GM12878 (cell line): ENCODE results near the gene TRPC1. TPM values are rescaled to one million over a fixed set of nuclear protein-coding genes. Genes with fewer than 3 reads are reported as not detected.

ENCODE experiments used
- ATAC-seq: fragments of 200-7000 bp; cut with Tn5 transposase; 3 replicates; pipeline ENCODE4 v1.9.1; 2020; ENCODE audit warnings: mild to moderate bottlenecking, moderate library complexity
- BruUV-seq: library from RNA; stranded (reverse); fragments of 400-500 nt; replicated peaks from 2 replicates; lab custom pipeline; 2021; lab: Mats Ljungman, UMichigan
- CTCF ChIA-PET: fragments of 300-600 bp; sonication (Branson Sonifier 250); formaldehyde crosslinking; extraction: SDS; loops from one replicate; lab custom pipeline; 2021; ENCODE audit warnings: inconsistent platforms; lab: Yijun Ruan, JAX
- POLR2A ChIA-PET: fragments of 350-600 bp; formaldehyde crosslinking; extraction: SDS; loops from one replicate; lab custom pipeline; 2021; ENCODE audit warnings: inconsistent platforms; lab: Charles Lee
- RAD21 ChIA-PET: fragments of 300-600 bp; sonication (Branson Sonifier 250); formaldehyde crosslinking; loops from one replicate; lab custom pipeline; 2023; ENCODE audit warnings: antibody characterized with exemption; ENCODE audit not compliant: unreplicated experiment; lab: Charles Lee
- SMC1A ChIA-PET: fragments of 300-600 bp; sonication (Branson Sonifier 250); formaldehyde crosslinking; loops from one replicate; lab custom pipeline; 2023; ENCODE audit not compliant: unreplicated experiment, uncharacterized antibody; lab: Charles Lee
- DNase-seq: peaks from one replicate; pipeline ENCODE4 v3.0.0-alpha.2; 2011; ENCODE audit warnings: low read depth, low spot score
- FAIRE-seq: peaks from 3 replicates; lab custom pipeline; 2011; peaks lifted over from hg19 to GRCh38; lab: Jason Lieb, UNC
- H2AFZ ChIP-seq: 2 replicates; pipeline ENCODE4 v1.6.0; 2011; ENCODE audit warnings: low read depth, low read length, control low read depth; ENCODE audit not compliant: control insufficient read depth
- H3K27ac ChIP-seq: 2 replicates; pipeline ENCODE4 v1.5.1; 2011; ENCODE audit warnings: control low read depth; ENCODE audit not compliant: control insufficient read depth, insufficient read depth
- H3K27me3 ChIP-seq, 2 experiments: replicated peaks in 1 of 2; 2 replicates each; pipeline versions ENCODE4 v1.6.0 to v1.6.1; 2011; ENCODE audit warnings: low read length in 1 of 2; ENCODE audit not compliant: control insufficient read depth in 2 of 2, insufficient read depth in 2 of 2
- H3K36me3 ChIP-seq, 2 experiments: 2 replicates each; pipeline ENCODE4 v1.5.1; 2011; ENCODE audit warnings: low read length in 1 of 2; ENCODE audit not compliant: control insufficient read depth in 2 of 2, insufficient read depth in 2 of 2
- H3K4me1 ChIP-seq: 2 replicates; pipeline ENCODE4 v1.6.1; 2011; ENCODE audit warnings: mild to moderate bottlenecking, low read length, moderate library complexity, mixed read lengths; ENCODE audit not compliant: control insufficient read depth, insufficient read depth
- H3K4me2 ChIP-seq: 2 replicates; pipeline ENCODE4 v1.6.0; 2011; ENCODE audit warnings: control low read depth; ENCODE audit not compliant: control insufficient read depth, insufficient read depth
- H3K4me3 ChIP-seq: fragments of 200-600 bp; sonication (generic); 2 replicates; pipeline ENCODE4 v1.5.1; 2016
- H3K79me2 ChIP-seq: 2 replicates; pipeline ENCODE4 v1.6.0; 2011; ENCODE audit warnings: low read length; ENCODE audit not compliant: control insufficient read depth, insufficient read depth
- H3K9ac ChIP-seq: 2 replicates; pipeline ENCODE4 v1.8.0; 2011; ENCODE audit warnings: low read length, control low read depth, mixed read lengths; ENCODE audit not compliant: control insufficient read depth, insufficient read depth
- H3K9me3 ChIP-seq: replicated peaks from 3 replicates; pipeline ENCODE4 v1.5.1; 2011; ENCODE audit warnings: mild to moderate bottlenecking, low read length; ENCODE audit not compliant: control insufficient read depth, insufficient read depth
- H4K20me1 ChIP-seq: 2 replicates; pipeline ENCODE4 v1.6.0; 2011; ENCODE audit not compliant: control insufficient read depth, insufficient read depth
- EGR1 ChIP-seq, 2 experiments: IDR thresholded peaks; 1 replicate in 1 of 2; 2 replicates in 1 of 2; pipeline ENCODE4 v1.6.1; 2011 to 2012; ENCODE audit warnings: low read depth in 2 of 2, low read length in 2 of 2, borderline replicate concordance in 1 of 2, mild to moderate bottlenecking in 1 of 2, moderate library complexity in 1 of 2
- HDAC2 ChIP-seq: fragments of 200-600 bp; sonication (generic); IDR thresholded peaks from 2 replicates; pipeline ENCODE4 v1.6.1; 2017
- NFYB ChIP-seq: IDR thresholded peaks from 2 replicates; pipeline ENCODE4 v1.6.1; 2011; ENCODE audit warnings: low read depth, mild to moderate bottlenecking, low read length, improper control_type of control experiment, moderate library complexity; ENCODE audit not compliant: insufficient read depth
- NR2C1 ChIP-seq: fragments of 450-650 bp; IDR thresholded peaks from 2 replicates; pipeline ENCODE4 v1.6.1; 2017; ENCODE audit warnings: antibody characterized with exemption, mild to moderate bottlenecking, moderate library complexity
- RBBP5 ChIP-seq: fragments of 200-600 bp; sonication (generic); conservative IDR thresholded peaks from 2 replicates; pipeline ENCODE4 v1.6.1; 2016
- RFX5 ChIP-seq: IDR thresholded peaks from 2 replicates; pipeline ENCODE4 v1.6.1; 2011; ENCODE audit warnings: low read depth, low read length, improper control_type of control experiment
- SMARCA5 ChIP-seq: fragments of 450-650 bp; IDR thresholded peaks from 2 replicates; pipeline ENCODE4 v1.6.1; 2017; ENCODE audit warnings: mild to moderate bottlenecking
- SPI1 ChIP-seq: IDR thresholded peaks from 2 replicates; pipeline ENCODE4 v1.6.1; 2011; ENCODE audit warnings: low read depth, mild to moderate bottlenecking, low read length, moderate library complexity, borderline replicate concordance; ENCODE audit not compliant: insufficient read depth
- STAT1 ChIP-seq: fragments of 450-650 bp; conservative IDR thresholded peaks from 2 replicates; pipeline ENCODE4 v1.6.1; 2014; ENCODE audit warnings: antibody characterized with exemption, mild to moderate bottlenecking
- TBL1XR1 ChIP-seq: IDR thresholded peaks from 2 replicates; pipeline ENCODE4 v1.6.1; 2012; ENCODE audit warnings: low read depth, low read length, improper control_type of control experiment
- TCF7 ChIP-seq: IDR thresholded peaks from 2 replicates; pipeline ENCODE4 v1.6.1; 2014; ENCODE audit warnings: antibody characterized with exemption, borderline replicate concordance
- ZNF207 ChIP-seq: fragments of 450-650 bp; IDR thresholded peaks from 2 replicates; pipeline ENCODE4 v1.6.1; 2014; ENCODE audit warnings: antibody characterized with exemption, mild to moderate bottlenecking, borderline replicate concordance
- ZNF24 ChIP-seq: fragments of 450-650 bp; IDR thresholded peaks from 2 replicates; pipeline ENCODE4 v1.6.1; 2017; ENCODE audit warnings: antibody characterized with exemption, mild to moderate bottlenecking
- ZZZ3 ChIP-seq: IDR thresholded peaks from 2 replicates; pipeline ENCODE4 v1.6.1; 2011; ENCODE audit warnings: low read depth; ENCODE audit not compliant: control insufficient read depth, insufficient read length
- WGBS: methylation state at CpG from one replicate; pipeline ENCODE4 v1.1.6; 2016; ENCODE audit warnings: low lambda C conversion rate; ENCODE audit not compliant: insufficient replicate concordance, insufficient coverage; ENCODE audit errors: missing lambda C conversion rate; 5-methylcytosine and 5-hydroxymethylcytosine counted together
- in situ Hi-C: fragments of 300-500 bp; cut with MboI; formaldehyde crosslinking; loops from 9 replicates; pipeline ENCODE4 v1.14.3; 2018; ENCODE audit warnings: mixed read lengths
- intact Hi-C: fragments of 100-400 bp; cut with micrococcal nuclease; formaldehyde crosslinking; loops from one replicate; pipeline ENCODE4 v1.14.2; 2022; ENCODE audit not compliant: unreplicated experiment
- polyA plus RNA-seq, 11 experiments: library from polyadenylated mRNA; depleted of rRNA in 4 of 11; unstranded in 6 of 11; stranded (reverse) in 5 of 11; fragments of >200 nt; fragmentation: Nextera tagmentation in 4 of 11; fragmentation: Illumina TruSeq in 1 of 11; extraction: Ambion mirVana in 4 of 11; extraction: Trizol in 1 of 11; gene quantifications; 1 replicate in 1 of 11; 2 replicates in 10 of 11; pipeline versions ENCODE4 v1.2.1 to v1.2.3, GENCODE V29; 2011 to 2016; ENCODE audit warnings: inconsistent platforms in 2 of 11, missing spikeins in 2 of 11, low read depth in 1 of 11
- total RNA-seq, 4 experiments: library from RNA; depleted of rRNA in 3 of 4; stranded (reverse); fragments of >200 nt in 3 of 4; fragmentation: Illumina TruSeq in 1 of 4; extraction: Trizol in 1 of 4; gene quantifications; 2 replicates each; pipeline versions ENCODE4 v1.2.1 to v1.2.3, GENCODE V29; 2013 to 2021
- TF ChIP-seq, protein P1 (sequence below): IDR thresholded peaks from 2 replicates; pipeline ENCODE4 v1.6.1; 2012; ENCODE audit warnings: mild to moderate bottlenecking, low read depth, low read length
- TF ChIP-seq, protein P2 (sequence below): fragments of 450-650 bp; IDR thresholded peaks from 2 replicates; pipeline ENCODE4 v1.6.1; 2017; ENCODE audit warnings: mild to moderate bottlenecking, moderate library complexity

The TRPC1 gene
- total and polyA plus RNA-seq, 10 of the 15 experiments (the other 5 are each of a cell fraction or from before 2014, with no cell fraction given), result 0.05 to 2.9 (median 0.17) TPM

DNA sequence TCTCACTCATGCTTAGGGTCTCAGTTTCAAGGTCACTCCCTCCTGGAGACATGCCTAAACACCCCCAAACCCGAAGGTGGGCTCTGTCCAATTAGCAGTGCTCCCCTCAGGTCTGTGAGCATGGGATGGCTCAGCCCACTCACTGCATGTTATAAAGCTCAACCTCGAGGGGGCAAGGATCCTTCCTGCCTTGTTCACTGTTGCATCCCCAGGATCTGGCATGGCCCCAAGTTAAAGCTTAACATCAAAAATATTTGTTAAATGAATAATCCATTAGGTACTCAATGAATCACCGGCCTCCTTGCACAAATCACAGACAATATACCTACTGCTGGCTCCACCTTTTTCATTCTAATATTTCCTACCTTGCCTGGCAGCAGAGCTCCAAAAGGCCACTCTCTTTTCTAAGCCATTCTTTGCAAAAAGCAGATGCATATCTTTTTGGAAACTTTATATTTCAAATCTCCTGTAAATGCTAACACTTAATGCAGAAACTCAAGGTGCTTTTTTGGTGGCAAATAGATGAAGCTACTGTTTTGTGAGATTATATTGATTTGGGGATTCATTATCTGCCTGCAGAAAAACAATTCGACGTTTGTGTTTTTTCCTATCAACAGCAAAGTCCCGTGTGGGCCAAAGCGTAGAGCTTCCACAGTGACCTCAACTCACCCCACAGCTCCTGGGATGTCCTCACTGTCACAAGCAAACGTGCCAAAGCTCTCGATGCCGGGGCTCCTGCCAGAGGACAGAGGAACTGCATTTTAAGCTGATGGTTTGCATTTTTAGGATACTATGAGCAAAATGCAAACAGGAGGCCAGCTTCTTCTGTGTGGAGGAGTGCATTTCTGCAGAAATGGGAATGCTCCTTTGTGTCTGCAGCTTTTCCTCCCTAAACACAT is 129.7 kb downstream of the TRPC1 start (continued):
- no peak for TF ChIP-seq SMARCA5
- TF ChIP-seq TCF7, result no peak
- TF ChIP-seq HDAC2, result no peak
- no peak for TF ChIP-seq NFYB
- TF ChIP-seq ZNF24, result no peak
- TF ChIP-seq STAT1, result no peak
- no peak for TF ChIP-seq ZNF207
- TF ChIP-seq, protein P1, sequence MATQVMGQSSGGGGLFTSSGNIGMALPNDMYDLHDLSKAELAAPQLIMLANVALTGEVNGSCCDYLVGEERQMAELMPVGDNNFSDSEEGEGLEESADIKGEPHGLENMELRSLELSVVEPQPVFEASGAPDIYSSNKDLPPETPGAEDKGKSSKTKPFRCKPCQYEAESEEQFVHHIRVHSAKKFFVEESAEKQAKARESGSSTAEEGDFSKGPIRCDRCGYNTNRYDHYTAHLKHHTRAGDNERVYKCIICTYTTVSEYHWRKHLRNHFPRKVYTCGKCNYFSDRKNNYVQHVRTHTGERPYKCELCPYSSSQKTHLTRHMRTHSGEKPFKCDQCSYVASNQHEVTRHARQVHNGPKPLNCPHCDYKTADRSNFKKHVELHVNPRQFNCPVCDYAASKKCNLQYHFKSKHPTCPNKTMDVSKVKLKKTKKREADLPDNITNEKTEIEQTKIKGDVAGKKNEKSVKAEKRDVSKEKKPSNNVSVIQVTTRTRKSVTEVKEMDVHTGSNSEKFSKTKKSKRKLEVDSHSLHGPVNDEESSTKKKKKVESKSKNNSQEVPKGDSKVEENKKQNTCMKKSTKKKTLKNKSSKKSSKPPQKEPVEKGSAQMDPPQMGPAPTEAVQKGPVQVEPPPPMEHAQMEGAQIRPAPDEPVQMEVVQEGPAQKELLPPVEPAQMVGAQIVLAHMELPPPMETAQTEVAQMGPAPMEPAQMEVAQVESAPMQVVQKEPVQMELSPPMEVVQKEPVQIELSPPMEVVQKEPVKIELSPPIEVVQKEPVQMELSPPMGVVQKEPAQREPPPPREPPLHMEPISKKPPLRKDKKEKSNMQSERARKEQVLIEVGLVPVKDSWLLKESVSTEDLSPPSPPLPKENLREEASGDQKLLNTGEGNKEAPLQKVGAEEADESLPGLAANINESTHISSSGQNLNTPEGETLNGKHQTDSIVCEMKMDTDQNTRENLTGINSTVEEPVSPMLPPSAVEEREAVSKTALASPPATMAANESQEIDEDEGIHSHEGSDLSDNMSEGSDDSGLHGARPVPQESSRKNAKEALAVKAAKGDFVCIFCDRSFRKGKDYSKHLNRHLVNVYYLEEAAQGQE, result no peak
- TF ChIP-seq TBL1XR1, result no peak
- TF ChIP-seq, all 136 proteins: peak for 0

DNA sequence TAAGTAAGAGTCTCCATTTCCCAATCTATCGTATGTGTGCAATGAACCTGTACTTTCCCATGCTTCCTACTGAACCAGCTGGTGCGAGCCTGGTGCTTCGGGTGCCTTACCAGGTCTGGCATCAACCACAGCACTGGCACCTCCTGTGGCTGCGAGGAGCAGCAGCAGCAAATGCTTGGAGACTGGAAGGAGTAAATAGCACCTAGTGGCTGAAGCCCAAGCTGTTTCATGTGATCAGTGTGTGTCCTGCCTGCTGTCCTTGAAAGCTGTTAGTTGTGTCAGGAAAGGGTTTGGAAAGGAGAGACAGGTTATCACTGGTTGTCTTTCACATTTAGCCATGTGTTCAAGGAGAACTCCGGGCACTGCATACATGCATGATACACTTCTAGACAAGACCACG is 133.2 kb downstream of the TRPC1 start:
- RAD21 ChIA-PET, result interaction anchor here (1.1 kb wide), 1 partner anchor 28 kb away, joined by 4 read pairs; no protein-coding TSS in a partner anchor
- no peak overlapping the region for H3K4me2 ChIP-seq
- H3K27ac ChIP-seq, result no peak overlapping the region
- no peak overlapping the region for H3K9ac ChIP-seq
- ATAC-seq (peak; percentile 68), DNase-seq (no peak), FAIRE-seq (no peak)
- no peak overlapping the region for H3K4me3 ChIP-seq
- H3K36me3 ChIP-seq, result no peaks in the 10 kb centered on the region
- no peaks in the 10 kb centered on the region for H3K9me3 ChIP-seq
- CTCF ChIA-PET, result interaction anchor here (1.1 to 1.5 kb wide), 3 partner anchors 13 to 150 kb away, joined by 3 to 4 read pairs (median 3); no protein-coding TSS in a partner anchor
- no peak for TF ChIP-seq ZZZ3
- TF ChIP-seq, protein P2, sequence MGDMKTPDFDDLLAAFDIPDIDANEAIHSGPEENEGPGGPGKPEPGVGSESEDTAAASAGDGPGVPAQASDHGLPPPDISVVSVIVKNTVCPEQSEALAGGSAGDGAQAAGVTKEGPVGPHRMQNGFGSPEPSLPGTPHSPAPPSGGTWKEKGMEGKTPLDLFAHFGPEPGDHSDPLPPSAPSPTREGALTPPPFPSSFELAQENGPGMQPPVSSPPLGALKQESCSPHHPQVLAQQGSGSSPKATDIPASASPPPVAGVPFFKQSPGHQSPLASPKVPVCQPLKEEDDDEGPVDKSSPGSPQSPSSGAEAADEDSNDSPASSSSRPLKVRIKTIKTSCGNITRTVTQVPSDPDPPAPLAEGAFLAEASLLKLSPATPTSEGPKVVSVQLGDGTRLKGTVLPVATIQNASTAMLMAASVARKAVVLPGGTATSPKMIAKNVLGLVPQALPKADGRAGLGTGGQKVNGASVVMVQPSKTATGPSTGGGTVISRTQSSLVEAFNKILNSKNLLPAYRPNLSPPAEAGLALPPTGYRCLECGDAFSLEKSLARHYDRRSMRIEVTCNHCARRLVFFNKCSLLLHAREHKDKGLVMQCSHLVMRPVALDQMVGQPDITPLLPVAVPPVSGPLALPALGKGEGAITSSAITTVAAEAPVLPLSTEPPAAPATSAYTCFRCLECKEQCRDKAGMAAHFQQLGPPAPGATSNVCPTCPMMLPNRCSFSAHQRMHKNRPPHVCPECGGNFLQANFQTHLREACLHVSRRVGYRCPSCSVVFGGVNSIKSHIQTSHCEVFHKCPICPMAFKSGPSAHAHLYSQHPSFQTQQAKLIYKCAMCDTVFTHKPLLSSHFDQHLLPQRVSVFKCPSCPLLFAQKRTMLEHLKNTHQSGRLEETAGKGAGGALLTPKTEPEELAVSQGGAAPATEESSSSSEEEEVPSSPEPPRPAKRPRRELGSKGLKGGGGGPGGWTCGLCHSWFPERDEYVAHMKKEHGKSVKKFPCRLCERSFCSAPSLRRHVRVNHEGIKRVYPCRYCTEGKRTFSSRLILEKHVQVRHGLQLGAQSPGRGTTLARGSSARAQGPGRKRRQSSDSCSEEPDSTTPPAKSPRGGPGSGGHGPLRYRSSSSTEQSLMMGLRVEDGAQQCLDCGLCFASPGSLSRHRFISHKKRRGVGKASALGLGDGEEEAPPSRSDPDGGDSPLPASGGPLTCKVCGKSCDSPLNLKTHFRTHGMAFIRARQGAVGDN, result no peak
- no peak for TF ChIP-seq EGR1 (IDR thresholded peaks at IDR 0.05; ENCODE audit: borderline replicate concordance in 1 of 2, low read depth in 2 of 2, low read length in 2 of 2)
- no peak for TF ChIP-seq RBBP5
- TF ChIP-seq SPI1, result no peak
- TF ChIP-seq NR2C1, result no peak
- no peak for TF ChIP-seq RFX5
- POLR2A ChIA-PET, result no interaction called here
- H4K20me1 ChIP-seq, result no peaks in the 10 kb centered on the region; the same call in 1 of the 2 replicates
- WGBS, result 52% methylated on average over 6 of the region's 6 CpGs
- no peaks in the 10 kb centered on the region for H3K79me2 ChIP-seq
- in situ Hi-C loops (no loop called here), intact Hi-C loops (no loop called here)
- H2AFZ ChIP-seq, result no peak overlapping the region
- BruUV-seq, result no TSS peak
- H3K27me3 ChIP-seq, result no peaks in the 10 kb centered on the region
- H3K4me1 ChIP-seq, result no peaks in the 10 kb centered on the region
- SMC1A ChIA-PET, result no interaction called here
